ENCODE measurements around the gene LRRC36.
A peak's percentile ranks its signal among the peaks of the same experiment; 100 is the strongest.

LRRC36 gene

GRCh38 chr16:67311607-67312488 is 14.8 kb upstream of the LRRC36 start (continued):
- TF ChIP-seq, protein P1, sequence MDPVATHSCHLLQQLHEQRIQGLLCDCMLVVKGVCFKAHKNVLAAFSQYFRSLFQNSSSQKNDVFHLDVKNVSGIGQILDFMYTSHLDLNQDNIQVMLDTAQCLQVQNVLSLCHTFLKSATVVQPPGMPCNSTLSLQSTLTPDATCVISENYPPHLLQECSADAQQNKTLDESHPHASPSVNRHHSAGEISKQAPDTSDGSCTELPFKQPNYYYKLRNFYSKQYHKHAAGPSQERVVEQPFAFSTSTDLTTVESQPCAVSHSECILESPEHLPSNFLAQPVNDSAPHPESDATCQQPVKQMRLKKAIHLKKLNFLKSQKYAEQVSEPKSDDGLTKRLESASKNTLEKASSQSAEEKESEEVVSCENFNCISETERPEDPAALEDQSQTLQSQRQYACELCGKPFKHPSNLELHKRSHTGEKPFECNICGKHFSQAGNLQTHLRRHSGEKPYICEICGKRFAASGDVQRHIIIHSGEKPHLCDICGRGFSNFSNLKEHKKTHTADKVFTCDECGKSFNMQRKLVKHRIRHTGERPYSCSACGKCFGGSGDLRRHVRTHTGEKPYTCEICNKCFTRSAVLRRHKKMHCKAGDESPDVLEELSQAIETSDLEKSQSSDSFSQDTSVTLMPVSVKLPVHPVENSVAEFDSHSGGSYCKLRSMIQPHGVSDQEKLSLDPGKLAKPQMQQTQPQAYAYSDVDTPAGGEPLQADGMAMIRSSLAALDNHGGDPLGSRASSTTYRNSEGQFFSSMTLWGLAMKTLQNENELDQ (tag by site-specific recombination; IDR thresholded peaks at IDR 0.05; ENCODE audit: low read depth) = no peak
- TF ChIP-seq ZNF529 (tag by site-specific recombination; IDR thresholded peaks at IDR 0.05; ENCODE audit: insufficient replicate concordance) (no peak), ZNF707 (tag by site-specific recombination; IDR thresholded peaks at IDR 0.05) (no peak), KLF17 (tag by site-specific recombination; IDR thresholded peaks at IDR 0.05) (peak; percentile 92; the same call in 1 of the 2 replicates), GLI4 (tag by site-specific recombination; IDR thresholded peaks at IDR 0.05) (no peak), ZNF48 (tag by site-specific recombination; IDR thresholded peaks at IDR 0.05) (no peak), ZNF837 (tag by site-specific recombination; IDR thresholded peaks at IDR 0.05) (no peak), MZF1 (tag by site-specific recombination; IDR thresholded peaks at IDR 0.05; ENCODE audit: borderline replicate concordance) (no peak), ZNF280D (tag by site-specific recombination; IDR thresholded peaks at IDR 0.05) (no peak), KLF9 (tag by site-specific recombination; IDR thresholded peaks at IDR 0.05; ENCODE audit: low read depth) (peak; percentile 31; the same call in 1 of the 2 replicates), ZNF16 (tag by site-specific recombination; IDR thresholded peaks at IDR 0.05; ENCODE audit: low read depth) (no peak), ZNF148 (tag by site-specific recombination; IDR thresholded peaks at IDR 0.05; ENCODE audit: borderline replicate concordance) (no peak), GLI2 (tag by site-specific recombination; IDR thresholded peaks at IDR 0.05; ENCODE audit: borderline replicate concordance, low read depth) (no peak; the same call in 1 of the 2 replicates), ZNF169 (tag by site-specific recombination; IDR thresholded peaks at IDR 0.05) (0 out of 2 replicates have a peak, but pooled peaks have one; percentile 44), ZNF580 (tag by site-specific recombination; IDR thresholded peaks at IDR 0.05) (no peak; the same call in 1 of the 2 replicates), ZNF292 (tag by site-specific recombination; IDR thresholded peaks at IDR 0.05; ENCODE audit: borderline replicate concordance, low read depth) (no peak), ZNF311 (tag by site-specific recombination; IDR thresholded peaks at IDR 0.05; ENCODE audit: borderline replicate concordance) (no peak), ZNF324 (tag by site-specific recombination; IDR thresholded peaks at IDR 0.05) (peak; percentile 44; the same call in 1 of the 2 replicates), ZNF521 (tag by site-specific recombination; IDR thresholded peaks at IDR 0.05) (no peak), ZNF830 (tag by site-specific recombination; IDR thresholded peaks at IDR 0.05; ENCODE audit: low read depth) (no peak), ZNF19 (tag by site-specific recombination; IDR thresholded peaks at IDR 0.05; ENCODE audit: low read depth) (no peak), YY2 (tag by site-specific recombination; IDR thresholded peaks at IDR 0.05) (no peak)
- TF ChIP-seq, protein P2, sequence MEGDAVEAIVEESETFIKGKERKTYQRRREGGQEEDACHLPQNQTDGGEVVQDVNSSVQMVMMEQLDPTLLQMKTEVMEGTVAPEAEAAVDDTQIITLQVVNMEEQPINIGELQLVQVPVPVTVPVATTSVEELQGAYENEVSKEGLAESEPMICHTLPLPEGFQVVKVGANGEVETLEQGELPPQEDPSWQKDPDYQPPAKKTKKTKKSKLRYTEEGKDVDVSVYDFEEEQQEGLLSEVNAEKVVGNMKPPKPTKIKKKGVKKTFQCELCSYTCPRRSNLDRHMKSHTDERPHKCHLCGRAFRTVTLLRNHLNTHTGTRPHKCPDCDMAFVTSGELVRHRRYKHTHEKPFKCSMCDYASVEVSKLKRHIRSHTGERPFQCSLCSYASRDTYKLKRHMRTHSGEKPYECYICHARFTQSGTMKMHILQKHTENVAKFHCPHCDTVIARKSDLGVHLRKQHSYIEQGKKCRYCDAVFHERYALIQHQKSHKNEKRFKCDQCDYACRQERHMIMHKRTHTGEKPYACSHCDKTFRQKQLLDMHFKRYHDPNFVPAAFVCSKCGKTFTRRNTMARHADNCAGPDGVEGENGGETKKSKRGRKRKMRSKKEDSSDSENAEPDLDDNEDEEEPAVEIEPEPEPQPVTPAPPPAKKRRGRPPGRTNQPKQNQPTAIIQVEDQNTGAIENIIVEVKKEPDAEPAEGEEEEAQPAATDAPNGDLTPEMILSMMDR (tag by site-specific recombination; IDR thresholded peaks at IDR 0.05) = no peak
- TF ChIP-seq, protein P3, sequence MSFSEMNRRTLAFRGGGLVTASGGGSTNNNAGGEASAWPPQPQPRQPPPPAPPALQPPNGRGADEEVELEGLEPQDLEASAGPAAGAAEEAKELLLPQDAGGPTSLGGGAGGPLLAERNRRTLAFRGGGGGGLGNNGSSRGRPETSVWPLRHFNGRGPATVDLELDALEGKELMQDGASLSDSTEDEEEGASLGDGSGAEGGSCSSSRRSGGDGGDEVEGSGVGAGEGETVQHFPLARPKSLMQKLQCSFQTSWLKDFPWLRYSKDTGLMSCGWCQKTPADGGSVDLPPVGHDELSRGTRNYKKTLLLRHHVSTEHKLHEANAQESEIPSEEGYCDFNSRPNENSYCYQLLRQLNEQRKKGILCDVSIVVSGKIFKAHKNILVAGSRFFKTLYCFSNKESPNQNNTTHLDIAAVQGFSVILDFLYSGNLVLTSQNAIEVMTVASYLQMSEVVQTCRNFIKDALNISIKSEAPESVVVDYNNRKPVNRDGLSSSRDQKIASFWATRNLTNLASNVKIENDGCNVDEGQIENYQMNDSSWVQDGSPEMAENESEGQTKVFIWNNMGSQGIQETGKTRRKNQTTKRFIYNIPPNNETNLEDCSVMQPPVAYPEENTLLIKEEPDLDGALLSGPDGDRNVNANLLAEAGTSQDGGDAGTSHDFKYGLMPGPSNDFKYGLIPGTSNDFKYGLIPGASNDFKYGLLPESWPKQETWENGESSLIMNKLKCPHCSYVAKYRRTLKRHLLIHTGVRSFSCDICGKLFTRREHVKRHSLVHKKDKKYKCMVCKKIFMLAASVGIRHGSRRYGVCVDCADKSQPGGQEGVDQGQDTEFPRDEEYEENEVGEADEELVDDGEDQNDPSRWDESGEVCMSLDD (tag by site-specific recombination; IDR thresholded peaks at IDR 0.05) = no peak
